WTC11 (cell line): ENCODE results near the gene ETFB. TPM values are rescaled to one million over a fixed set of nuclear protein-coding genes. Genes with fewer than 3 reads are reported as not detected.

ENCODE experiments used
- ATAC-seq: fragments of 200-7000 bp; cut with Tn5 transposase; 2 replicates; pipeline ENCODE4 v1.10.0; 2021; ENCODE audit warnings: mild to moderate bottlenecking, moderate library complexity
- CTCF ChIA-PET: fragments of 300-600 bp; sonication (Branson Sonifier 250); formaldehyde crosslinking; loops from one replicate; lab custom pipeline; 2021; ENCODE audit warnings: antibody characterized with exemption; lab: Charles Lee
- POLR2A ChIA-PET: fragments of 350-600 bp; sonication (Branson Sonifier 250); formaldehyde crosslinking; loops from one replicate; lab custom pipeline; 2021; ENCODE audit warnings: antibody characterized with exemption; lab: Charles Lee
- DNase-seq: peaks from one replicate; pipeline ENCODE4 v3.0.0; 2021; ENCODE audit warnings: low spot score
- H3K27ac Mint-ChIP-seq: 2 replicates; pipeline ENCODE4 v1.8.0; 2021; ENCODE audit warnings: mixed read lengths
- H3K27me3 Mint-ChIP-seq: 2 replicates; pipeline ENCODE4 v1.8.0; 2021; ENCODE audit warnings: low read depth, mild to moderate bottlenecking, moderate library complexity, mixed read lengths
- H3K36me3 Mint-ChIP-seq: 2 replicates; pipeline ENCODE4 v1.8.0; 2021; ENCODE audit warnings: mixed read lengths
- H3K4me1 Mint-ChIP-seq: 2 replicates; pipeline ENCODE4 v1.8.0; 2022; ENCODE audit warnings: mixed read lengths
- H3K4me3 Mint-ChIP-seq: 2 replicates; pipeline ENCODE4 v1.8.0; 2021; ENCODE audit warnings: mild to moderate bottlenecking, moderate library complexity, mixed read lengths
- H3K9me3 Mint-ChIP-seq: 2 replicates; pipeline ENCODE4 v1.8.0; 2021; ENCODE audit warnings: mixed read lengths
- ATF2 ChIP-seq: sonication (generic); formaldehyde crosslinking; IDR thresholded peaks from 2 replicates; pipeline ENCODE4 v1.8.1; 2022; ENCODE audit warnings: low read depth, missing genetic modification reagents, borderline replicate concordance
- ATF3 ChIP-seq: sonication (generic); formaldehyde crosslinking; conservative IDR thresholded peaks from 2 replicates; pipeline ENCODE4 v1.8.1; 2022; ENCODE audit warnings: mild to moderate bottlenecking, missing genetic modification reagents
- CDX4 ChIP-seq: fragments of 250-450 bp; sonication (Bioruptor Pico); IDR thresholded peaks from 2 replicates; pipeline ENCODE4 v1.9.0; 2021; ENCODE audit warnings: moderate library complexity, mild to moderate bottlenecking, inconsistent platforms, borderline replicate concordance
- ERG ChIP-seq: fragments of 250-450 bp; sonication (Bioruptor Pico); IDR thresholded peaks from 2 replicates; pipeline ENCODE4 v1.8.0; 2021; ENCODE audit warnings: mild to moderate bottlenecking
- ESRRA ChIP-seq: sonication (generic); formaldehyde crosslinking; IDR thresholded peaks from 2 replicates; pipeline ENCODE4 v1.8.1; 2022; ENCODE audit warnings: mild to moderate bottlenecking, missing genetic modification reagents, borderline replicate concordance
- FOXJ3 ChIP-seq: sonication (generic); formaldehyde crosslinking; IDR thresholded peaks from 2 replicates; pipeline ENCODE4 v1.9.0; 2021; ENCODE audit warnings: missing genetic modification reagents, mild to moderate bottlenecking, borderline replicate concordance
- HMGA2 ChIP-seq: fragments of 250-450 bp; sonication (Bioruptor Pico); IDR thresholded peaks from 2 replicates; pipeline ENCODE4 v1.4.0; 2021; ENCODE audit warnings: mild to moderate bottlenecking, moderate library complexity
- NFE2L1 ChIP-seq: sonication (generic); formaldehyde crosslinking; IDR thresholded peaks from 2 replicates; pipeline ENCODE4 v1.8.1; 2023; ENCODE audit warnings: missing genetic modification reagents
- RELA ChIP-seq: sonication (generic); formaldehyde crosslinking; IDR thresholded peaks from 2 replicates; pipeline ENCODE4 v1.8.1; 2022; ENCODE audit warnings: missing genetic modification reagents, mild to moderate bottlenecking, borderline replicate concordance
- SP1 ChIP-seq: sonication (generic); formaldehyde crosslinking; conservative IDR thresholded peaks from 2 replicates; pipeline ENCODE4 v1.8.1; 2022; ENCODE audit warnings: missing genetic modification reagents
- TEAD1 ChIP-seq: sonication (generic); formaldehyde crosslinking; IDR thresholded peaks from 2 replicates; pipeline ENCODE4 v1.8.0; 2022; ENCODE audit warnings: mild to moderate bottlenecking, missing genetic modification reagents
- ZBTB21 ChIP-seq: sonication (generic); formaldehyde crosslinking; IDR thresholded peaks from 2 replicates; pipeline ENCODE4 v1.8.1; 2023; ENCODE audit warnings: mild to moderate bottlenecking, missing genetic modification reagents, borderline replicate concordance
- ZNF219 ChIP-seq: sonication (generic); formaldehyde crosslinking; IDR thresholded peaks from 2 replicates; pipeline ENCODE4 v1.8.0; 2023; ENCODE audit warnings: missing genetic modification reagents, mild to moderate bottlenecking, borderline replicate concordance
- ZNF416 ChIP-seq: fragments of 250-450 bp; sonication (Bioruptor Pico); IDR thresholded peaks from 2 replicates; pipeline ENCODE4 v1.9.0; 2021; ENCODE audit warnings: mild to moderate bottlenecking, inconsistent platforms
- ZNF423 ChIP-seq: fragments of 250-450 bp; sonication (Bioruptor Pico); IDR thresholded peaks from 2 replicates; pipeline ENCODE4 v2.1.2; 2022; ENCODE audit warnings: mild to moderate bottlenecking, moderate library complexity
- total RNA-seq: library from RNA; stranded (reverse); gene quantifications from 3 replicates; pipeline ENCODE4 v1.2.3, GENCODE V29; 2021
- TF ChIP-seq, protein P1 (sequence below): sonication (generic); formaldehyde crosslinking; IDR thresholded peaks from 2 replicates; pipeline ENCODE4 v1.8.1; 2022; ENCODE audit warnings: missing genetic modification reagents, borderline replicate concordance
- TF ChIP-seq, protein P2 (sequence below): fragments of 250-450 bp; sonication (Bioruptor Pico); conservative IDR thresholded peaks from 2 replicates; pipeline ENCODE4 v1.9.0; 2021; ENCODE audit warnings: mild to moderate bottlenecking
- TF ChIP-seq, protein P3 (sequence below): sonication (generic); formaldehyde crosslinking; IDR thresholded peaks from 2 replicates; pipeline ENCODE4 v1.8.1; 2023; ENCODE audit warnings: mild to moderate bottlenecking, missing genetic modification reagents, moderate library complexity
- TF ChIP-seq, protein P4 (sequence below): sonication (generic); formaldehyde crosslinking; IDR thresholded peaks from 2 replicates; pipeline ENCODE4 v1.8.0; 2023; ENCODE audit warnings: mild to moderate bottlenecking, missing genetic modification reagents
- TF ChIP-seq, protein P5 (sequence below): sonication (generic); formaldehyde crosslinking; IDR thresholded peaks from 2 replicates; pipeline ENCODE4 v1.8.0; 2022; ENCODE audit warnings: mild to moderate bottlenecking, missing genetic modification reagents
- TF ChIP-seq, protein P6 (sequence below): sonication (generic); formaldehyde crosslinking; IDR thresholded peaks from 2 replicates; pipeline ENCODE4 v1.8.0; 2022; ENCODE audit warnings: mild to moderate bottlenecking, missing genetic modification reagents

ETFB gene
- total RNA-seq, 1 experiment from 2014 or later, result 60.6 TPM

DNA sequence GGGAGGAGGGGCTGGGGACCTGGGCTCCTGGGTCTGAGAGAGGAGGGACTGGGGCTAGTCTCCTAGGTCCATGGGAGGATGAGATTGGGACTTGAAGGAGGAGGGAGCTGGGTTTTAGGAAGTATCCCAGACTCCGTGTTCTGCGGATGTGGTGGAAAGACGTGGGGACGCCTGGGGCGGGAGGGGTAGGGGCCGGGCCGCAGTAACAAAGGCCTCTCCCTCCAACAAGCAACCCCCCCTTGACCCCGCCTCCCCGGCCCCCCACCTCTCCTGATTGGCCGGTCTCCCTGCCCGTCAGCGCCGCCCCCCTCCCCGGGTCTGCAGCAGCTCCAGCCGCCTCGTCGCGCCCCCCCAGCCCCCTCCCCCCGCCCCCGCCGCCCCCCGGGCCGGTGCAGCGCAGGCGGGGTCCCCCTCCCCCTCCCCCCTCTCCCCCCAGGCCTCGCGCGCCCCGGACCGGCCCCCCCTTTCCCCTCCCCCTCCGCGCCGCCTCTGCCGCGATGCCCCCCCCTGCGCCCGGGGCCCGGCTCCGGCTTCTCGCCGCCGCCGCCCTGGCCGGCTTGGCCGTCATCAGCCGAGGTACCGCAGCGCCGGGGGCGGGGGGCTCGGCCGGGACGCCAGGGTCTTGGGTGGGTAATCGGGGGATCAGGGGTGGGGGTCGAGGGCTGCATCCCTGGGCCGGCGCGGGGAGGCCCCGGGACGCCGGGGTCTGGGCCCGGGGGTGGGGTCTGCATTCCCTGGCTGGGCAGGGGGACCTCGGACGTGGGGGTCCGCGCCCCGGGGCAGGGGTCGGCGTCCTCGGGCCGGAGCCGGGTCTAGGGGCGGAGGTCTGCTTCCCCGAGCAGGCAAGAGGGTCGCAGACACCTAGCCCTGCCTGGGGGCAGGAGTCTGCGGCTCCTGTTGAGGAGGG, 54.6 kb downstream of the ETFB start, which contains the start of gene IGLON5:
Gene IGLON5, plus strand, starts transcription at position 294 of the 907 bp plus-strand sequence. Its CDS starts 204 bp downstream, at position 498.
- Mint-ChIP-seq H3K27me3 (peaks cover 21% of the 10 kb centered on the region), H3K9me3 (peaks cover 19% of the 10 kb centered on the region), H3K4me3 (peak within 1 kb of the TSS; percentile 83), H3K4me1 (peaks cover 23% of the 10 kb centered on the region), H3K36me3 (peaks cover 14% of the 10 kb centered on the region), H3K27ac (no peak within 1 kb of the TSS)
- no peak for TF ChIP-seq HMGA2
- TF ChIP-seq, protein P1, sequence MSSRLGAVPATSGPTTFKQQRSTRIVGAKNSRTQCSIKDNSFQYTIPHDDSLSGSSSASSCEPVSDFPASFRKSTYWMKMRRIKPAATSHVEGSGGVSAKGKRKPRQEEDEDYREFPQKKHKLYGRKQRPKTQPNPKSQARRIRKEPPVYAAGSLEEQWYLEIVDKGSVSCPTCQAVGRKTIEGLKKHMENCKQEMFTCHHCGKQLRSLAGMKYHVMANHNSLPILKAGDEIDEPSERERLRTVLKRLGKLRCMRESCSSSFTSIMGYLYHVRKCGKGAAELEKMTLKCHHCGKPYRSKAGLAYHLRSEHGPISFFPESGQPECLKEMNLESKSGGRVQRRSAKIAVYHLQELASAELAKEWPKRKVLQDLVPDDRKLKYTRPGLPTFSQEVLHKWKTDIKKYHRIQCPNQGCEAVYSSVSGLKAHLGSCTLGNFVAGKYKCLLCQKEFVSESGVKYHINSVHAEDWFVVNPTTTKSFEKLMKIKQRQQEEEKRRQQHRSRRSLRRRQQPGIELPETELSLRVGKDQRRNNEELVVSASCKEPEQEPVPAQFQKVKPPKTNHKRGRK (CRISPR knock-in tag), result no peak
- no peak for TF ChIP-seq FOXJ3 (CRISPR knock-in tag)
- TF ChIP-seq, protein P2, sequence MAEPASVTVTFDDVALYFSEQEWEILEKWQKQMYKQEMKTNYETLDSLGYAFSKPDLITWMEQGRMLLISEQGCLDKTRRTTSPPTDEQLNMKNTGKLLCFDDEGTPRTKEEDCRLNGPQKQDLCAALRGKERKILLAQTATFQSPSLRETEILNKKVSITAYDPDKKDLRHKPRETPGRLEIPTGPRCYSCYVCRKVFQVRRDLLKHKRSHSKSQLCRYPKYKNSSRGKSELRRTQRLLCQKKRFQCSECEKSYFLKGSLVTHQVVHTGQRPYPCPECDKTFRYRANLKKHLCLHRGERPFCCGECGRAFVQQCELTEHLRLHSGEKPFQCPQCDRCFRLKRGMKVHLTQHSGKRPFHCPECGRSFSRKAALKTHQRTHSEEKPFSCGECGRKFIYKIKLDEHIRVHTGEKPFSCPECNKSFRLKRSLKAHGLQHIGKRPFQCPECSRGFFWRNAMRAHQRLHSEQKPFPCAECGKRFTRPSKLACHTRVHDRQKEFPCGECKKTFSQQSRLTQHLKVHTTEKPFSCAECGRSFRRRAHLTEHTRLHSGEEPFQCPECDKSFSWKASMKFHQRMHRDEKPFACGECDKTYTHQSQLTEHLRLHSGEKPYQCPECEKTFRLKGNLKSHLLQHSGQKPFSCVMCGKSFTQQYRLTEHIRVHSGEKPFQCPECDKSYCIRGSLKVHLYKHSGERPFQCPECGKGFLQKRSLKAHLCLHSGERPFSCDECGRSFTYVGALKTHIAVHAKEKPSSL (CRISPR knock-in tag), result no peak
- TF ChIP-seq ZBTB21 (CRISPR knock-in tag), result no peak
- TF ChIP-seq ERG (CRISPR knock-in tag), result no peak
- TF ChIP-seq ZNF423, result no peak
- TF ChIP-seq RELA (CRISPR knock-in tag), result no peak
- TF ChIP-seq, protein P3, sequence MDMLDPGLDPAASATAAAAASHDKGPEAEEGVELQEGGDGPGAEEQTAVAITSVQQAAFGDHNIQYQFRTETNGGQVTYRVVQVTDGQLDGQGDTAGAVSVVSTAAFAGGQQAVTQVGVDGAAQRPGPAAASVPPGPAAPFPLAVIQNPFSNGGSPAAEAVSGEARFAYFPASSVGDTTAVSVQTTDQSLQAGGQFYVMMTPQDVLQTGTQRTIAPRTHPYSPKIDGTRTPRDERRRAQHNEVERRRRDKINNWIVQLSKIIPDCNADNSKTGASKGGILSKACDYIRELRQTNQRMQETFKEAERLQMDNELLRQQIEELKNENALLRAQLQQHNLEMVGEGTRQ (CRISPR knock-in tag), result no peak
- TF ChIP-seq TEAD1, result no peak
- no peak for TF ChIP-seq ZNF219
- TF ChIP-seq, protein P4, sequence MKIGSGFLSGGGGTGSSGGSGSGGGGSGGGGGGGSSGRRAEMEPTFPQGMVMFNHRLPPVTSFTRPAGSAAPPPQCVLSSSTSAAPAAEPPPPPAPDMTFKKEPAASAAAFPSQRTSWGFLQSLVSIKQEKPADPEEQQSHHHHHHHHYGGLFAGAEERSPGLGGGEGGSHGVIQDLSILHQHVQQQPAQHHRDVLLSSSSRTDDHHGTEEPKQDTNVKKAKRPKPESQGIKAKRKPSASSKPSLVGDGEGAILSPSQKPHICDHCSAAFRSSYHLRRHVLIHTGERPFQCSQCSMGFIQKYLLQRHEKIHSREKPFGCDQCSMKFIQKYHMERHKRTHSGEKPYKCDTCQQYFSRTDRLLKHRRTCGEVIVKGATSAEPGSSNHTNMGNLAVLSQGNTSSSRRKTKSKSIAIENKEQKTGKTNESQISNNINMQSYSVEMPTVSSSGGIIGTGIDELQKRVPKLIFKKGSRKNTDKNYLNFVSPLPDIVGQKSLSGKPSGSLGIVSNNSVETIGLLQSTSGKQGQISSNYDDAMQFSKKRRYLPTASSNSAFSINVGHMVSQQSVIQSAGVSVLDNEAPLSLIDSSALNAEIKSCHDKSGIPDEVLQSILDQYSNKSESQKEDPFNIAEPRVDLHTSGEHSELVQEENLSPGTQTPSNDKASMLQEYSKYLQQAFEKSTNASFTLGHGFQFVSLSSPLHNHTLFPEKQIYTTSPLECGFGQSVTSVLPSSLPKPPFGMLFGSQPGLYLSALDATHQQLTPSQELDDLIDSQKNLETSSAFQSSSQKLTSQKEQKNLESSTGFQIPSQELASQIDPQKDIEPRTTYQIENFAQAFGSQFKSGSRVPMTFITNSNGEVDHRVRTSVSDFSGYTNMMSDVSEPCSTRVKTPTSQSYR (CRISPR knock-in tag), result no peak
- TF ChIP-seq ZNF416 (CRISPR knock-in tag), result no peak
- TF ChIP-seq SP1 (CRISPR knock-in tag), result no peak
- ChIA-PET CTCF (interaction anchor here (0.6 to 1.7 kb wide), 5 partner anchors 16 to 153 kb away, joined by 3 to 6 read pairs (median 5); no protein-coding TSS in a partner anchor), POLR2A (no interaction called here)
- DNase-seq (peak; percentile 72), ATAC-seq (peak; percentile 85)

DNA sequence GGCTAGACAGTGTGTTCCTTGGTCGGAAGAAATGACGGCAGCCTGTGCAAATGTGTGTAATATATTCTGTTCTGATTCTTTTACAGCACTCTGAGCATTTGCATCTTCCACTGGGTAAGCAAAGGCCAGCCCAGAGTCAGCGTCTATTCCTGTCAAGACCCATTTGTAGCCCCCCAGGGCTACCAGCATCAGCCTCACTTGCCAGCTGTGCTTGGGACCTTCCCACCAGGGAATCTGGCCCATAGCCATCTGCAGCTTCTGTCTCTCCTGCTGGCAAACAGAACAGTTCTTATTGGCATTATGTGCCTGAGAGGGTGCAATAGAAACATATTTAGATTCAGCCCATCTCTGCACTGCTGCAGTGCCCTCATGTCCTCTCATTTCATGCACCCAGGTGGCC, 60.7 kb downstream of the ETFB start:
- Mint-ChIP-seq H3K27me3 (peaks cover 40% of the 10 kb centered on the region), H3K27ac (no peak overlapping the region), H3K4me3 (no peak overlapping the region), H3K9me3 (peaks cover 34% of the 10 kb centered on the region), H3K36me3 (peaks cover 11% of the 10 kb centered on the region), H3K4me1 (peaks cover 11% of the 10 kb centered on the region)
- POLR2A ChIA-PET, result no interaction called here
- CTCF ChIA-PET, result no interaction called here
- ATAC-seq (no peak), DNase-seq (no peak)
- TF ChIP-seq, protein P5, sequence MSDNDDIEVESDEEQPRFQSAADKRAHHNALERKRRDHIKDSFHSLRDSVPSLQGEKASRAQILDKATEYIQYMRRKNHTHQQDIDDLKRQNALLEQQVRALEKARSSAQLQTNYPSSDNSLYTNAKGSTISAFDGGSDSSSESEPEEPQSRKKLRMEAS (CRISPR knock-in tag), result no peak
- no peak for TF ChIP-seq NFE2L1 (CRISPR knock-in tag)
- TF ChIP-seq ESRRA (CRISPR knock-in tag), result no peak
- TF ChIP-seq ATF2 (CRISPR knock-in tag), result no peak
- TF ChIP-seq, protein P6, sequence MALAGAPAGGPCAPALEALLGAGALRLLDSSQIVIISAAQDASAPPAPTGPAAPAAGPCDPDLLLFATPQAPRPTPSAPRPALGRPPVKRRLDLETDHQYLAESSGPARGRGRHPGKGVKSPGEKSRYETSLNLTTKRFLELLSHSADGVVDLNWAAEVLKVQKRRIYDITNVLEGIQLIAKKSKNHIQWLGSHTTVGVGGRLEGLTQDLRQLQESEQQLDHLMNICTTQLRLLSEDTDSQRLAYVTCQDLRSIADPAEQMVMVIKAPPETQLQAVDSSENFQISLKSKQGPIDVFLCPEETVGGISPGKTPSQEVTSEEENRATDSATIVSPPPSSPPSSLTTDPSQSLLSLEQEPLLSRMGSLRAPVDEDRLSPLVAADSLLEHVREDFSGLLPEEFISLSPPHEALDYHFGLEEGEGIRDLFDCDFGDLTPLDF (CRISPR knock-in tag), result no peak
- no peak for TF ChIP-seq ATF3 (CRISPR knock-in tag)
- TF ChIP-seq CDX4 (CRISPR knock-in tag), result no peak
